Cardiac muscle cell (in vitro differentiated cells and primary cell): Measurements from ENCODE around the gene WDR44. TPM values are rescaled to one million over a fixed set of nuclear protein-coding genes. Genes with fewer than 3 reads are reported as not detected.
A peak's percentile ranks its signal among the peaks of the same experiment; 100 is the strongest.
"Not testable (repeated sequence)": the region's sequence is repeated elsewhere in the genome, so short reads cannot be mapped to it uniquely, and the experiment has no call there.

Source experiments
- DNase-seq, 2 donors: peaks; one replicate each; pipeline versions ENCODE4 v3.0.0 to v3.0.0-alpha.2; 2010 to 2017; ENCODE audit warnings: low read depth in 1 of 2, low spot score in 1 of 2
- H3K27ac ChIP-seq: fragments of 200-600 bp; sonication (generic); 2 replicates; pipeline ENCODE4 v1.5.1; 2016
- H3K27me3 ChIP-seq: fragments of 200-600 bp; sonication (generic); 2 replicates; pipeline ENCODE4 v1.6.0; 2016; ENCODE audit warnings: control low read depth
- H3K36me3 ChIP-seq: fragments of 200-600 bp; sonication (generic); 2 replicates; pipeline ENCODE4 v1.5.1; 2016; ENCODE audit warnings: control low read depth
- H3K4me1 ChIP-seq: fragments of 200-600 bp; sonication (generic); 2 replicates; pipeline ENCODE4 v1.8.1; 2017; ENCODE audit warnings: low read depth, mild to moderate bottlenecking, mixed run types
- H3K4me3 ChIP-seq: fragments of 200-600 bp; sonication (generic); 2 replicates; pipeline ENCODE4 v1.5.1; 2016; ENCODE audit warnings: mild to moderate bottlenecking
- H3K9me3 ChIP-seq: fragments of 200-600 bp; sonication (generic); 2 replicates; pipeline ENCODE4 v1.5.1; 2017; ENCODE audit warnings: low read depth, mild to moderate bottlenecking, control low read depth
- polyA plus RNA-seq: library from polyadenylated mRNA; unstranded; fragments of >200 nt; fragmentation: Nextera tagmentation; extraction: Ambion mirVana; gene quantifications from 2 replicates; pipeline ENCODE4 v1.2.1, GENCODE V29; 2016
- total RNA-seq: library from RNA; depleted of rRNA; stranded (reverse); fragments of >200 nt; gene quantifications from 2 replicates; pipeline ENCODE4 v1.2.3, GENCODE V29; 2016
- TF ChIP-seq, protein P1 (sequence below): IDR thresholded peaks from 2 replicates; pipeline ENCODE4 v1.5.1; 2012; ENCODE audit warnings: low read depth, mild to moderate bottlenecking, low read length

Gene WDR44, protein sequence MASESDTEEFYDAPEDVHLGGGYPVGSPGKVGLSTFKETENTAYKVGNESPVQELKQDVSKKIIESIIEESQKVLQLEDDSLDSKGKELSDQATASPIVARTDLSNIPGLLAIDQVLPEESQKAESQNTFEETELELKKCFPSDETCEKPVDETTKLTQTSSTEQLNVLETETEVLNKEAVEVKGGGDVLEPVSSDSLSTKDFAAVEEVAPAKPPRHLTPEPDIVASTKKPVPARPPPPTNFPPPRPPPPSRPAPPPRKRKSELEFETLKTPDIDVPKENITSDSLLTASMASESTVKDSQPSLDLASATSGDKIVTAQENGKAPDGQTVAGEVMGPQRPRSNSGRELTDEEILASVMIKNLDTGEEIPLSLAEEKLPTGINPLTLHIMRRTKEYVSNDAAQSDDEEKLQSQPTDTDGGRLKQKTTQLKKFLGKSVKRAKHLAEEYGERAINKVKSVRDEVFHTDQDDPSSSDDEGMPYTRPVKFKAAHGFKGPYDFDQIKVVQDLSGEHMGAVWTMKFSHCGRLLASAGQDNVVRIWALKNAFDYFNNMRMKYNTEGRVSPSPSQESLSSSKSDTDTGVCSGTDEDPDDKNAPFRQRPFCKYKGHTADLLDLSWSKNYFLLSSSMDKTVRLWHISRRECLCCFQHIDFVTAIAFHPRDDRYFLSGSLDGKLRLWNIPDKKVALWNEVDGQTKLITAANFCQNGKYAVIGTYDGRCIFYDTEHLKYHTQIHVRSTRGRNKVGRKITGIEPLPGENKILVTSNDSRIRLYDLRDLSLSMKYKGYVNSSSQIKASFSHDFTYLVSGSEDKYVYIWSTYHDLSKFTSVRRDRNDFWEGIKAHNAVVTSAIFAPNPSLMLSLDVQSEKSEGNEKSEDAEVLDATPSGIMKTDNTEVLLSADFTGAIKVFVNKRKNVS
- 15.2 and 15.9 TPM in 2 replicates for total RNA-seq
- polyA plus RNA-seq, result 11.9 and 18.6 TPM in 2 replicates

DNA sequence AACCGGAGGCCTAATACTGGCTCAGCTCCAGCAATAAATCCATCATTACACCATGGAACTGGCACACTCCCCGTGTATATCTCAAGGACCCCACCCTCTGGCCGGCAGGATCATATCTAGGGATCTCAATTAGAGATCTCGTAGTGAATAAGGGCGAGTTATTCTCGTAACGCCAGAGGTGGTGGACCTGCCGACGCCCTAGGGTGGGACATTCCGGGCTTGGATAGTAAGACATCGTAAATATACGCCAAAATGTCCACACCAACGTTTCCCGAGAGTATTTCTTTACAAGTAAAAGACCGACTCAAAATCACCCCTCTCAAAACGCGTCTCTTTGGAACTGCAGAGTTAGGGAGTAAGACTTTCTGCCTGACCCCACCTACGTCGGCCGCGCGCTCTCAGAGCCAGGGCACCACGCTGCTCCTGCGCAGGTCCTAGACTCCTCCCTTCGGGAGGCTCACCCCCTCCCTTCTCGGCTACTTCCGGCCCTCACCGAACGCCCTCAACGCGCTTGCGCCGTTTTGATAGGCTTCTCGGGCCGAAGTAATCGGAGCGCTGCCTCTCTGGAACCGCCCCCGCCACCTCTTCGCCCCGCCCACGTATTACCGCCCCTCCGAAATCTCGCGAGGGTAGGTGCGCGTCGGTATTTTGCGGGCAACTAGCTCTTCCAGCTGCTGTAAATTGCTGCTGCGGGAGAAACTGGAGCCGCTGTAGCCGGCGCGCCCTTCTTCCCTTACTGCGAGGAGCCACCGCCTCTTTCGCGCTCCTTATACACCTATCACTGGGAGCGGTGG is at the start of gene WDR44:
Gene WDR44 (plus strand): TSS at position 643 of the 794 bp plus-strand sequence. CDS start 398 bp downstream, outside the sequence.
- Histone ChIP-seq H3K27me3 (no peaks in the 10 kb centered on the region), H3K4me3 (peak within 1 kb of the TSS; percentile 69), H3K4me1 (peaks cover 2% of the 10 kb centered on the region), H3K36me3 (no peaks in the 10 kb centered on the region), H3K9me3 (no peaks in the 10 kb centered on the region), H3K27ac (peak within 1 kb of the TSS; percentile 90)
- TF ChIP-seq, protein P1, sequence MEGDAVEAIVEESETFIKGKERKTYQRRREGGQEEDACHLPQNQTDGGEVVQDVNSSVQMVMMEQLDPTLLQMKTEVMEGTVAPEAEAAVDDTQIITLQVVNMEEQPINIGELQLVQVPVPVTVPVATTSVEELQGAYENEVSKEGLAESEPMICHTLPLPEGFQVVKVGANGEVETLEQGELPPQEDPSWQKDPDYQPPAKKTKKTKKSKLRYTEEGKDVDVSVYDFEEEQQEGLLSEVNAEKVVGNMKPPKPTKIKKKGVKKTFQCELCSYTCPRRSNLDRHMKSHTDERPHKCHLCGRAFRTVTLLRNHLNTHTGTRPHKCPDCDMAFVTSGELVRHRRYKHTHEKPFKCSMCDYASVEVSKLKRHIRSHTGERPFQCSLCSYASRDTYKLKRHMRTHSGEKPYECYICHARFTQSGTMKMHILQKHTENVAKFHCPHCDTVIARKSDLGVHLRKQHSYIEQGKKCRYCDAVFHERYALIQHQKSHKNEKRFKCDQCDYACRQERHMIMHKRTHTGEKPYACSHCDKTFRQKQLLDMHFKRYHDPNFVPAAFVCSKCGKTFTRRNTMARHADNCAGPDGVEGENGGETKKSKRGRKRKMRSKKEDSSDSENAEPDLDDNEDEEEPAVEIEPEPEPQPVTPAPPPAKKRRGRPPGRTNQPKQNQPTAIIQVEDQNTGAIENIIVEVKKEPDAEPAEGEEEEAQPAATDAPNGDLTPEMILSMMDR, result no peak
- peak; percentile 94 to 96 for DNase-seq

DNA sequence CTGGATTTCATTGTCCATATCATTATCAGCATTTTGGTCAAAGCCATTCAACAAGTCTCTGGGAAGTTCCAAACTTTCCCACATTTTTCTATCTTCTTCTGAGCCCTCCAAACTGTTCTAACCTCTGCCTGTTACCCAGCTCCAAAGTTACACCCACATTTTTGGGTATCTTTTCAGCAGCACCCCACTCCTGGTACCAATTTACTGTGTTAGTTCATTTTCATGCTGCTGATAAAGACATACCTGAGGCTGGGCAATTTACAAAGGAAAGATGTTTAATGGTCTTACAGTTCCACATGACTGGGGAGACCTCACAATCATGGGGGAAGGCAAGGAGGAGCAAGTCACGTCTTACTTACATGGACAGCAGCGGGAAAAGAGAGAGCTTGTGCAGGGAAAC is 40.1 kb upstream of the WDR44 start:
- not testable (repeated sequence) for DNase-seq, H3K27ac ChIP-seq, H3K36me3 ChIP-seq, H3K27me3 ChIP-seq, H3K9me3 ChIP-seq, H3K4me1 ChIP-seq, H3K4me3 ChIP-seq

DNA sequence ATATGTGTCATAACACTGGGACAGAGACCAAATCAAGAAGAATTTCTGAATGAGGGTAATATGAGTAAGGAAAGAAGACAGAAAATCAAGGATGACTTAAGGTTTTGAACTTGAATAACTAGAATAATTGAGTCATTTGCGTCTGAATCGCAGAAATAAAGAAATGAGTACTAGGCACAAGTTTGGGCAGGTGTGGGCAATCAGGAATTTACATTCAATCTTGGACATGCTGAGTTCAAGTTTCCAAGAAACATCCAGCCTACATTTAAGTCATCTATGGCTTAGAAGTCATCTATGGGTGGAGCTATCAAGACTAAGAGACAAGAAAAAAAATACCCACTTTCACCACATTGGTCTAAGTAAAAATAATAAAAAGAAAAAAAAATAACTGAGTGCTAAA is 30.4 kb upstream of the WDR44 start:
- Histone ChIP-seq H3K36me3 (no peaks in the 10 kb centered on the region), H3K9me3 (no peaks in the 10 kb centered on the region), H3K27ac (no peak overlapping the region), H3K27me3 (no peaks in the 10 kb centered on the region), H3K4me3 (no peak overlapping the region), H3K4me1 (no peaks in the 10 kb centered on the region)
- no peak for DNase-seq
- TF ChIP-seq, protein P1, result no peak

DNA sequence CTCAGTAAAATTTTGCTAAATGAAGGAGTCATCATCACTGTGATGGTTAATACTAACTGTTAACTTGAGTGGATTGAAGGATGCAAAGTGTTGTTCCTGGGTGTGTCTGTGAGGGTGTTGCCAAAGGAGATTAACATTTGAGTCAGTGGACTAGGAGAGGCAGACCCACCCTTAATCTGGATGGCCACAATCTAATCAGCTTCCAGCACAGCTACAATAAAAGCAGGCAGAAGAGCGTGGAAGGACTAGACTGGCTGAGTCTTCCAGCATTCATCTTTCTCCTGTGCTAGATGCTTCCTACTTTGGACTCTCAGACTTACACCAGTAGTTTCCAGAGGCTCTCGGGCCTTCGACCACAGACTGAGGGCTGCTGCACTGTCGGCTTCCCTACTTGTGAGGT is 21.3 kb upstream of the WDR44 start:
- Histone ChIP-seq H3K27me3 (no peaks in the 10 kb centered on the region), H3K4me1 (peaks cover 6% of the 10 kb centered on the region), H3K4me3 (no peak overlapping the region), H3K36me3 (no peaks in the 10 kb centered on the region), H3K9me3 (no peaks in the 10 kb centered on the region), H3K27ac (no peak overlapping the region)
- TF ChIP-seq, protein P1, result no peak
- DNase-seq, result no peak

DNA sequence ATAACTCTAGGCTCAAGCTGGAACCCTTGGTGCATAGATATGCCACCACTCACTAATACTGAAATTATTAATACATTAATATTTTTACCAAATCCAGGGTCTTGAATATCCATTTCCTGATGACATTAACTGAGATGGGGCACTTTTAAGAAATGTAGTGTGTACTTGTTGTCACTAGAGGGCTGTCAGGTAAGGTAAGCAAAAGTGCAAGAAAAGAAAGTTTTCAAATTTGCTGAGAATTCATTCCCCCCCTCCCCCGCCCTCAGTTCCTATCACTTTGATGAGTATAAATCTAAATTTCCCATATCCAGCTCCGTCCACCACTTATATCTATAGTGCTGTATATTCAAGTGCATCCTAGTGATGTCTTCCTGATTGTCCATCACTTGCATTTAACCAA is 20.5 kb upstream of the WDR44 start:
- peak in 1 of 2 donors; percentile 4 for DNase-seq
- TF ChIP-seq, protein P1, result peak; percentile 29
- Histone ChIP-seq H3K4me1 (peaks cover 6% of the 10 kb centered on the region), H3K27me3 (no peaks in the 10 kb centered on the region), H3K4me3 (no peak overlapping the region), H3K36me3 (no peaks in the 10 kb centered on the region), H3K9me3 (no peaks in the 10 kb centered on the region), H3K27ac (no peak overlapping the region)
